ENCODE results near the gene CASP12. TPM values are rescaled to one million over a fixed set of nuclear protein-coding genes. Genes with fewer than 3 reads are reported as not detected.

Gene CASP12
- total and polyA plus RNA-seq, 12 donors: 0.17 to 2.8 (median 0.49) TPM; not detected in 4

DNA sequence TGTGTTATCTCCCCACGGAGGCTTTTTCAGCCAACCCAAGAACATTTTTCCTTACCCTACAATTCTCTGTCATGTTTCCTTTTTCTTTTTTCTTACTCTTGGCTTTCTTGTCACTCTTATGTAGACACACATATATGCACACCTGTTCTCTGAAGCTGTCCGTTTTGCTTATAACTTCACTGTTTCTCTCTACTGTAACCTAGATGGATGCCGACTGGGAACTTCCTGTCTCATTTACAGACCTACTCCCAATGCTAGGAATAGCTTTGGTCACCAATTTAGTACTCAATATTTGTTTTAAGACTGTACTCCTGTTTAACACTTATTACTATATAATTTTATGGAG lies 9.9 kb upstream of the CASP12 start:
- intact Hi-C loops (cut with DNase I): no loop called here
- DNase-seq: no peak
- Histone ChIP-seq H3K36me3 (replicated peaks in 1 of 2) (no peaks in the 10 kb centered on the region), H3K27ac (no peak overlapping the region), H3K27me3 (no peaks in the 10 kb centered on the region), H3K9me3 (replicated peaks in 1 of 3) (no peaks in the 10 kb centered on the region), H3K4me3 (no peak overlapping the region), H3K4me1 (replicated peaks in 1 of 2) (no peaks in the 10 kb centered on the region)
- 77 to 80% (median 79%) methylated on average over 3 of the region's 3 CpGs for WGBS, 4 donors
- TF ChIP-seq, protein P1, sequence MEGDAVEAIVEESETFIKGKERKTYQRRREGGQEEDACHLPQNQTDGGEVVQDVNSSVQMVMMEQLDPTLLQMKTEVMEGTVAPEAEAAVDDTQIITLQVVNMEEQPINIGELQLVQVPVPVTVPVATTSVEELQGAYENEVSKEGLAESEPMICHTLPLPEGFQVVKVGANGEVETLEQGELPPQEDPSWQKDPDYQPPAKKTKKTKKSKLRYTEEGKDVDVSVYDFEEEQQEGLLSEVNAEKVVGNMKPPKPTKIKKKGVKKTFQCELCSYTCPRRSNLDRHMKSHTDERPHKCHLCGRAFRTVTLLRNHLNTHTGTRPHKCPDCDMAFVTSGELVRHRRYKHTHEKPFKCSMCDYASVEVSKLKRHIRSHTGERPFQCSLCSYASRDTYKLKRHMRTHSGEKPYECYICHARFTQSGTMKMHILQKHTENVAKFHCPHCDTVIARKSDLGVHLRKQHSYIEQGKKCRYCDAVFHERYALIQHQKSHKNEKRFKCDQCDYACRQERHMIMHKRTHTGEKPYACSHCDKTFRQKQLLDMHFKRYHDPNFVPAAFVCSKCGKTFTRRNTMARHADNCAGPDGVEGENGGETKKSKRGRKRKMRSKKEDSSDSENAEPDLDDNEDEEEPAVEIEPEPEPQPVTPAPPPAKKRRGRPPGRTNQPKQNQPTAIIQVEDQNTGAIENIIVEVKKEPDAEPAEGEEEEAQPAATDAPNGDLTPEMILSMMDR (IDR thresholded peaks at IDR 0.05): no peak
- no peak for TF ChIP-seq POLR2A (IDR thresholded peaks at IDR 0.05)

DNA sequence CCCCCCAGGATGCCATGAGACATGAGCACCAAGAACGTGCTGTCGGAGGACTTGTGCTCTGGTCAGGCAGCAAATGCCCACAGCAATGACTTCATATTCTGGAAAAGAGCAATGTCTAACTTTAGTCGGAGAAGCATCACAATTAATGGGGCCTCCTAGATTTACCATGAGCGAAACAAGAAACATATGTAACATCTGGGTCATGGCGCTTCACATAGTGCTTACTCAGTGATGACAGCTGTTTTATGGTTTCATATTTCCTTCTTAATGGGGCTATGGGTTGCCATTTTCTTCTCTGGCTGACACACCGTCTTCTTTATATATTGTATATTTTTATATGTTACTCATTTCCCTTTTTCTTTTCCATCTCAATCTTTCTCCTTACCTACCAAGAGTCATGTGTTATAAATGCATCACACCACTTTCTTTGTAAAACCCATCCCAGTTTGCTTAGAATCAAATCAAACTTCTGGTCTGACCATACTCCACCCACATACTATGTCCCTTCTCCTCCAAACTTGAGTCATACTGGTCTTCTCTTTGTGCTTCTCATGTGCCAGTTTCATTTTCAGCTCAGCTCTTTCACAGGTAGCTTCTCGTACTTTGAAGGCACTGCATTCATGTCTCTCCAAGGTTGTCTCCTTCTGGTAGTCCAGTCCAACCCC lies 9.4 kb upstream of the CASP12 start:
- WGBS, 4 donors: 73 to 82% (median 76%) methylated on average over 7 of the region's 7 CpGs
- intact Hi-C loops (cut with DNase I): no loop called here
- DNase-seq: no peak
- TF ChIP-seq, protein P1 (IDR thresholded peaks at IDR 0.05): no peak
- TF ChIP-seq POLR2A (IDR thresholded peaks at IDR 0.05): no peak
- H3K36me3 ChIP-seq (replicated peaks in 1 of 2): no peaks in the 10 kb centered on the region
- H3K27me3 ChIP-seq: no peaks in the 10 kb centered on the region
- H3K4me1 ChIP-seq (replicated peaks in 1 of 2): no peaks in the 10 kb centered on the region
- no peaks in the 10 kb centered on the region for H3K9me3 ChIP-seq (replicated peaks in 1 of 3)
- H3K27ac ChIP-seq: no peak overlapping the region
- H3K4me3 ChIP-seq: no peak overlapping the region

DNA sequence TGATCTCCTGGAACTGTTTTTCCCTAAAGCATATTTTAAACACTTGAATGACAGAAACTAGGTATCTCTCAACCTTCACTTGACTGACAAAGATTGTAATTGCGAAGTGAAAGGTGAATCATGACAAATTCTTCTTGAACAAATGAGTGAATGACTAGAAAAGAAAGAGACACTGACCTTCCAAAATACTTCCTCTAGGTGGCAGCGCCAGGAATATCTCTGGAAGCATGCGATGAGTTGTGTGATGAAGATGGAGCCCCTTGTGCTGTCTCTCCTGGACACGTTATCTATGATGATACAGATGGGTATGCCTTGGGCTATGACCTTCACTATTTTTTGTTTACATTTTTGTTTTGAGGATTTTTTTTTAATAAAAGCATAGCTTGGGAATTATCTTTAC lies 7.0 kb upstream of the CASP12 start:
- Histone ChIP-seq H3K27me3 (no peaks in the 10 kb centered on the region), H3K4me3 (no peak overlapping the region), H3K4me1 (replicated peaks in 1 of 2) (no peaks in the 10 kb centered on the region), H3K9me3 (replicated peaks in 1 of 3) (no peaks in the 10 kb centered on the region), H3K27ac (no peak overlapping the region), H3K36me3 (replicated peaks in 1 of 2) (no peaks in the 10 kb centered on the region)
- TF ChIP-seq, protein P1 (IDR thresholded peaks at IDR 0.05): no peak
- TF ChIP-seq POLR2A (IDR thresholded peaks at IDR 0.05): no peak
- WGBS, 4 donors: 82 to 89% (median 85%) methylated on average over 4 of the region's 4 CpGs
- intact Hi-C loops (cut with DNase I): no loop called here
- no peak for DNase-seq

DNA sequence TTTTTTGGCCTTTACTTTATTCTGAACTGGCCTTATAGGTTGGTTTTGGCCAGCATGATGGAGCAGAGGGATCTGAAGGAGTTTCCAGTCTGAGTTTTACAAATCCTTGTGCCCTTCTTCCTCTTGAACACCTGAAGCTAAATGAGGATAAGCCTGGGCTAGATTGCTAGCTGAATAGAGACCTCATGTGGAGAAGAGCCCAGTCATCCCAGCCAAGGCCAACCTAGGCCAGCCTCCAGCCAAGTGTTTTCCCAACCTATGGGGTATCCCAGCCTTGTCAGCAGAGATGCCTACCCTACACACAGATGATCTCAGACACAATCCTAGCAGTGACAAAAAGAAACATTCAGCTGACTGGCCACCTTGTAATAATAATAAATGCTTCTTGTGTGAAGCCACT lies 966 bp upstream of the CASP12 start:
- TF ChIP-seq POLR2A (IDR thresholded peaks at IDR 0.05): no peak
- TF ChIP-seq, protein P1 (IDR thresholded peaks at IDR 0.05): no peak
- Histone ChIP-seq H3K27me3 (no peaks in the 10 kb centered on the region), H3K4me1 (replicated peaks in 1 of 2) (no peaks in the 10 kb centered on the region), H3K4me3 (no peak overlapping the region), H3K36me3 (replicated peaks in 1 of 2) (no peaks in the 10 kb centered on the region), H3K9me3 (replicated peaks in 1 of 3) (no peaks in the 10 kb centered on the region), H3K27ac (peak overlapping the region in 1 of 5 donors; percentile 67)
- intact Hi-C loops (cut with DNase I): no loop called here
- no peak for DNase-seq

Data from adrenal gland (tissue), 12 donors.